GM12864 (cell line): ENCODE results near the gene TOP2B.

ENCODE experiments used
- DNase-seq: peaks from one replicate; pipeline ENCODE4 v3.0.0-alpha.2; 2011; ENCODE audit warnings: low read depth
- H3K4me3 ChIP-seq: 2 replicates; pipeline ENCODE4 v1.5.1; 2011; ENCODE audit warnings: mild to moderate bottlenecking, low read depth, low read length, control low read depth
- TF ChIP-seq, protein P1 (sequence below): IDR thresholded peaks from 2 replicates; pipeline ENCODE4 v1.5.1; 2011; ENCODE audit warnings: low read depth, mild to moderate bottlenecking, moderate library complexity, low read length, control low read depth, inconsistent platforms; ENCODE audit errors: missing control alignments

The TOP2B gene

DNA sequence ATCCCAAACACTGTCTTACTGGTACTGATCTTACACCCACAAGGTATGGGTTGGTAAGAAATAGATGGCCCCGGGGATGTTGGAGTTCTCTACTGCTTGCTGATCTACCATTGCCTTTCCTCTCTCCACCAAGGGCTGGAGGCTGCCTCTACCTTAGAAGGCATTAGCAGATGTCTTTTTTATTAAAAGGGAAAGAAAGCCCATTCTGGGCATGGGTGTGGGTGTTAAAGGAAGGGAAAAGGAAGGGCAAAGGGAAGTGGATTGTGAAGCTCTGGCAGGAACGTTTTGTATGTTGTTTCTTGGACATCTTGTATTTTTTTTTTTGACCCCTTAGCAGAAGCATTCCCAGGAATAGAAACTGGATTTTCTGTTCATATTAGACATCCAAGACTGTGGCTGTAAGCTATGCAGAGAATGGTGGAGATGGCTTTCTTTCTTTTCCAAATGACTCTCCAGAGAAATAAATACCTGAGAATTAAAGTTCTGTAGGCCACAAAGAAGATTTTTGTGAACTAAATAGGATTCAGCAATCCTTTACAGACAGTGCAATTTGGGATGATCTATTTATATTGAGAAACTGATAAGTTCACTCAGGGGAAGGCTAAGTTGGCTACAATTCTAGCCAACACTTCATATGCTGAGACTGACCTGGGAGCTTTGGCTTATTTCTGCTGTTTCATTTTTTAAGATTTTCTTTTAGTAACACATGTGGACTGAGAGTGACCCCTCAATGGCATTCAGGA lies 108.8 kb downstream of the TOP2B start:
- TF ChIP-seq, protein P1, sequence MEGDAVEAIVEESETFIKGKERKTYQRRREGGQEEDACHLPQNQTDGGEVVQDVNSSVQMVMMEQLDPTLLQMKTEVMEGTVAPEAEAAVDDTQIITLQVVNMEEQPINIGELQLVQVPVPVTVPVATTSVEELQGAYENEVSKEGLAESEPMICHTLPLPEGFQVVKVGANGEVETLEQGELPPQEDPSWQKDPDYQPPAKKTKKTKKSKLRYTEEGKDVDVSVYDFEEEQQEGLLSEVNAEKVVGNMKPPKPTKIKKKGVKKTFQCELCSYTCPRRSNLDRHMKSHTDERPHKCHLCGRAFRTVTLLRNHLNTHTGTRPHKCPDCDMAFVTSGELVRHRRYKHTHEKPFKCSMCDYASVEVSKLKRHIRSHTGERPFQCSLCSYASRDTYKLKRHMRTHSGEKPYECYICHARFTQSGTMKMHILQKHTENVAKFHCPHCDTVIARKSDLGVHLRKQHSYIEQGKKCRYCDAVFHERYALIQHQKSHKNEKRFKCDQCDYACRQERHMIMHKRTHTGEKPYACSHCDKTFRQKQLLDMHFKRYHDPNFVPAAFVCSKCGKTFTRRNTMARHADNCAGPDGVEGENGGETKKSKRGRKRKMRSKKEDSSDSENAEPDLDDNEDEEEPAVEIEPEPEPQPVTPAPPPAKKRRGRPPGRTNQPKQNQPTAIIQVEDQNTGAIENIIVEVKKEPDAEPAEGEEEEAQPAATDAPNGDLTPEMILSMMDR, result no peak
- no peak overlapping the region for H3K4me3 ChIP-seq
- no peak for DNase-seq

DNA sequence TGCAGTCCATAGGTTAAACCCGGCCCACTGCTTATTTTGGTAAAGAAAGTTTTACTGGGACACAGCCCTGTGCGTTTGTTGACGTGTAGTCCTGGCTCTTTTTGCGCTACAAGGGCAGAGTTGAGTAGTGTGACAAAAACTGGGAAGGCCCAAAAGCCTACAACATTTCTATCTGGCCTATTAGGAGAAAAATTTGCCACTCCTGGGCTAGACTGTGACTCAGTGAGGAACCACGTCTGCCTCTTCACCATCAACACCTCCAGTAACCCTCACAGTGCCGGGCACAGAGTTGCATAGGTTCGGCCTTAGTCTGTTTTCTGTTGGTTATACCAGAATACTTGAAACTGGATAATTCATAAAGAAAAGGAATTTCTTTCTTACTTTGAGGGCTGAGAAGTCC lies 110.3 kb downstream of the TOP2B start:
- no peak overlapping the region for H3K4me3 ChIP-seq
- DNase-seq, result no peak
- TF ChIP-seq, protein P1, result no peak

DNA sequence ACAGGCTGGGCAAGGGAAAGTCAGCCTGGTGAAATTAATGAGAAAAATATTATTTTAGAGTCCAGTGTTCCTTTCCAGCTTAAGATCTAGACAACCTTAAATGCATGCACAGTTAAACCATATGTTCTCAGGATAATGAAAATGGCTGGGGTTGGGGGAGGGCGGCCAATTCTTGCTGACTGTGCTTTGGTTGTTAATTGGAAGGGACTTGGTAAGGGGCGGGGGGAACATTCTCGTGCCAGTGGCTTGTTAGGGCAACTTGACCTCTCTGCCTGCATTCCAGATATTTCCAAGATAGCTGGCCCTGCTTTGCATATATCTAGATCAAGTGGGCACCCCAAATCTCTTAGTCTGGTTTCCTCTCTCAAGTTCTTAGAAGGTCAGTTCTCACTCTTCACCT lies 112.5 kb downstream of the TOP2B start:
- no peak for DNase-seq
- TF ChIP-seq, protein P1, result no peak
- H3K4me3 ChIP-seq, result no peak overlapping the region

DNA sequence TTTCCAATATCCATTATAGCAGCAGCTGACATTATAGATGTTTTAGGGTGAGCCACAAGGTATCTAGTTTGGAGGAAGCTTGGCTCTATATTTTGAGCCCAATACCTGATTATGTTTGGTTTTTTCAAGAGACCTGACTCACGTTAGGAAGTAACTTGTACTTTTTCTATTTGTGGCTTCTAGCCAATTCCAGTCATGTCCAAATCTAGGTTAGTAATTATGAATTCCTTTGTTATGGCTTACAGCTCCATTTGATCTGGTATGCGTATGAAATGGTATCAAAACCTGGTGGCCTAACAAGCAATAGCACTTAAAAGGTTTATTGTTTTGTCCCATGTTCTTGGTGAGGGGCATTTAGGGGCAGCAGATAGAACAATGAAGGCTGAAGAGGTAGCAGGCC lies 115.9 kb downstream of the TOP2B start:
- DNase-seq, result no peak
- TF ChIP-seq, protein P1, result no peak
- no peak overlapping the region for H3K4me3 ChIP-seq

DNA sequence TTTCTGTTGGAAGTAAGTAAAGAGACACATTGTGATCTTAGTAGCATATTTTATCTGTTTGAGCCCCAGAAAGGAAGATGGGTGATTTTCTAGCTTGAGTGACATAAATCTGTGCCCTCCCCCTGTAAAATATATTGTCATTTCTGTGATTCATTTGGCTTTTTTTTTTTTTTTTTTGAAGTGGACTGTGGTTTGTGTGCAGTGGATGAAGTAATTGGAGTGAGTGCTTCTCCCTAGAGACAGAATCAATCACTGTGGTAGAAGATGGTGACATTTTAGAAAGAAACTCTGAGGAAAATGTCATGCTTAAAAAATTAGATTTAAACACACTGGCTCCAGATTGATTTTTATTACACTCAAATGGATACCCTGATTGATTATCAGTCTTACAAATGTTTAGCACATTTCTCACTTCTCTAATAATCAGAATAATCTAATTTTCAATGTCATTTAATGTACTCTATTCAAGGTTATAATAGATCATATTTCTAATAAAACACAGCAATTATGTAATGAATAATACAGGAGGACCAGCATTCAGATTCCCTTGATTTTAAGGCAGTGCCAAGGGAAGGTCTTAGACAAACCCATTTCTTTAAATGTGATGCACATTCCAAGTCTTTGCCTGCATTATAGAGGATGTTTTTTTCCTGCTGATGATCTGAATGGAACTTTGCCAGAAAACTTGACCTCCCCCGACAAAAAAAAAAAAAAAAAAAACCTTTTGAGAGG lies 116.6 kb downstream of the TOP2B start:
- TF ChIP-seq, protein P1, result no peak
- no peak overlapping the region for H3K4me3 ChIP-seq
- no peak for DNase-seq
